ENCODE data around the gene RAB35. TPM values are rescaled to one million over a fixed set of nuclear protein-coding genes. Genes with fewer than 3 reads are reported as not detected.

RAB35 gene
- total RNA-seq, 1 experiment from 2014 or later: 68.2 TPM

DNA sequence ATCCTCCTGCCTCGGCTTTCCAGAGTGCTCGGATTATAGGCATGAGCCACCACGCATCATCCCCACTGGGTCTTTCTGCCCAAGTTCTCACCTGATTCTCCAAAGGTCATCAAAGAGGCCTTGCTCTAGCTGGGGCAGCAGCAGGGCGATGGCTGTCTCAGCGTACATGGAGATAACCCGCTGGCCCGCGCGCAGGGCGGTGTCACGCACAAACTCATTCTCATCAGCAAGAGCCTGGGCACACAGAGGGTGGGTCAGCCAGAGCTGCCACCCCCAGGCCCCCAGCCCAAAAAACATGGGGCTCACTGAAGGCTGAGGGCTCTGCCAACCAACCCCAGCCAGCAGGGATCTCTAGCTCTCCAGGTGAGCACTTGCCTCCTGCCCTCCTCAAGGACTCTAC lies 27.7 kb upstream of the RAB35 start:
- H3K36me3 Mint-ChIP-seq (ENCODE audit: insufficient read depth, unreplicated experiment): peaks cover 72% of the 10 kb centered on the region
- BruUV-seq (replicated peaks): no TSS peak
- H3K4me1 Mint-ChIP-seq (ENCODE audit: low read depth, unreplicated experiment): peaks cover 6% of the 10 kb centered on the region
- H3K27ac Mint-ChIP-seq (ENCODE audit: unreplicated experiment): no peak overlapping the region
- CTCF ChIA-PET: no interaction called here
- intact Hi-C loops (cut with micrococcal nuclease; ENCODE audit: unreplicated experiment): no loop called here
- DNase-seq: no peak
- TF ChIP-seq, protein P1, sequence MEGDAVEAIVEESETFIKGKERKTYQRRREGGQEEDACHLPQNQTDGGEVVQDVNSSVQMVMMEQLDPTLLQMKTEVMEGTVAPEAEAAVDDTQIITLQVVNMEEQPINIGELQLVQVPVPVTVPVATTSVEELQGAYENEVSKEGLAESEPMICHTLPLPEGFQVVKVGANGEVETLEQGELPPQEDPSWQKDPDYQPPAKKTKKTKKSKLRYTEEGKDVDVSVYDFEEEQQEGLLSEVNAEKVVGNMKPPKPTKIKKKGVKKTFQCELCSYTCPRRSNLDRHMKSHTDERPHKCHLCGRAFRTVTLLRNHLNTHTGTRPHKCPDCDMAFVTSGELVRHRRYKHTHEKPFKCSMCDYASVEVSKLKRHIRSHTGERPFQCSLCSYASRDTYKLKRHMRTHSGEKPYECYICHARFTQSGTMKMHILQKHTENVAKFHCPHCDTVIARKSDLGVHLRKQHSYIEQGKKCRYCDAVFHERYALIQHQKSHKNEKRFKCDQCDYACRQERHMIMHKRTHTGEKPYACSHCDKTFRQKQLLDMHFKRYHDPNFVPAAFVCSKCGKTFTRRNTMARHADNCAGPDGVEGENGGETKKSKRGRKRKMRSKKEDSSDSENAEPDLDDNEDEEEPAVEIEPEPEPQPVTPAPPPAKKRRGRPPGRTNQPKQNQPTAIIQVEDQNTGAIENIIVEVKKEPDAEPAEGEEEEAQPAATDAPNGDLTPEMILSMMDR (IDR thresholded peaks at IDR 0.05; ENCODE audit: unreplicated experiment): no peak
- no peak overlapping the region for H3K4me3 Mint-ChIP-seq (ENCODE audit: low read depth, unreplicated experiment)
- H3K9me3 Mint-ChIP-seq (ENCODE audit: low read depth, unreplicated experiment): no peaks in the 10 kb centered on the region
- H3K27me3 Mint-ChIP-seq (ENCODE audit: unreplicated experiment): no peaks in the 10 kb centered on the region

DNA sequence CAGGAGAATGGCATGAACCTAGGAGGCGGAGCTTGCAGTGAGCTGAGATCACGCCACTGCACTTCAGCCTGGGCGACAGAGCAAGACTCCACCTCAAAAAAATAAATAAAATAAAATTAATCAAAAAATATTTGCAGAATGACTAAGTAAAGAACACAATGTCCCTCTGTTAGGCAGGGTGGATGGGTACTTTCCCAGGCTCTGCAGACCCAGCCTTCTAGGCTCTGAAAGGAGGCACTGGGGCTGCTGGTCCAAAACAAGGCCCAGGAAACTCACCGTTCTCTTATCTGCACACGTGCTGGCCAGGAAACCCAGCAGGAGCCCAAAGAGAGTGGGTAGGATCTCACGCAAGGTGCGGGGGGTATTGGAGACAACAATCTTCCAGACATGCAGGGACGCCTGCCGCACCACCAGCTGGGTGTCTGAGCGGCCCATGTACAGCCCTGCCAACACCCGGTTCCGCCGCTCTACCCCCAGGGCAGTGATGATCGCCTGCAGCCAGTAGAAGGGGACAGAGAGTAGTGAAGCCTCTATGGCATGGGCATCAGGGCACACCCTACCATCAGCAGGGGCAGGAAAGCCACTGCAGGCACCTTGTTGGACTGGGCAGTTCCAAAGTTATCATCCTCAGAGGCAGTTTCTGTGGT lies 25.8 kb upstream of the RAB35 start:
- peak overlapping the region; percentile 14 for H3K27ac Mint-ChIP-seq (ENCODE audit: unreplicated experiment)
- peaks cover 80% of the 10 kb centered on the region for H3K36me3 Mint-ChIP-seq (ENCODE audit: insufficient read depth, unreplicated experiment)
- peaks cover 6% of the 10 kb centered on the region for H3K4me1 Mint-ChIP-seq (ENCODE audit: low read depth, unreplicated experiment)
- no peaks in the 10 kb centered on the region for H3K27me3 Mint-ChIP-seq (ENCODE audit: unreplicated experiment)
- no peaks in the 10 kb centered on the region for H3K9me3 Mint-ChIP-seq (ENCODE audit: low read depth, unreplicated experiment)
- CTCF ChIA-PET: no interaction called here
- no TSS peak for BruUV-seq (replicated peaks)
- TF ChIP-seq, protein P1 (IDR thresholded peaks at IDR 0.05; ENCODE audit: unreplicated experiment): no peak
- peak; percentile 21 for DNase-seq
- no peak overlapping the region for H3K4me3 Mint-ChIP-seq (ENCODE audit: low read depth, unreplicated experiment)
- intact Hi-C loops (cut with micrococcal nuclease; ENCODE audit: unreplicated experiment): no loop called here

DNA sequence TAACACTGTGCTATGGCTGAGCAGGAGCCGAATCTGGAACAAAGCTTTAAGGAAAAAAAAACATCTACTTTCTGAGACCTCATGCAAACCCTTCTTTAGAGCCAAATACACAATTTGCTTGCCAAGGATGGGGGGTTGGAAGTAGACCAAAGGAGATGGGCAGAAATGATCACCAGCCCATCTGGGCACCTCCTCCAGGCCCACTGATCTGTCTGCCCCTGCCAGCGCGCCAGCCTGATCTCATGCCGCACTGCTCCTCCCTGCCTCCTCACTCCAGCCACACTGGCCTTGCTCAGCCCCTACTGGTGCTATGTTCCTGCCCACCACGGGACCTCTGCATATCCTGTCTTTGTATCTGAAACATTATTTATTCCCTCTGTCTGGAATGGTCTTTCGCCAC lies 24.8 kb upstream of the RAB35 start:
- CTCF ChIA-PET: no interaction called here
- no peak overlapping the region for H3K4me3 Mint-ChIP-seq (ENCODE audit: low read depth, unreplicated experiment)

DNA sequence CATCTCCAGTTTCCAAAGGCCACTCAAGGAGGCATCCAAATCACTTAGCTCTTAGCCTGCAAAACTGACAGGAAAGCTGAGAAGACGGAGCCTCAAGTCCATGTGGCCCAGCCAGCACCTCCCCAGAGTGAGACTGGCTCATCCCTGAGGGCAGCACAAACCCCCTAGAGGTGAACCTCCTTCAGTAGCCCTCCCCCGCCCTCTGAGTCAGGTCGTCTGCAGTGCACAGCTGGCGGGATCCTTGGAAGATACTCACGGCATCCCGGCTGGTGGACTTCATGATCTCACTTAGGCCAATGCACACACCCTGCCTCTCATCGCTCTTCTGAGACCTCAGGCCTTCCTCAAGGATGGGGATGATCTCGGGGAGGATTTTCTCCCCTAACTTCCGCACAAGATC lies 24.1 kb upstream of the RAB35 start:
- CTCF ChIA-PET: no interaction called here
- Mint-ChIP-seq H3K4me1 (ENCODE audit: low read depth, unreplicated experiment) (peaks cover 6% of the 10 kb centered on the region), H3K9me3 (ENCODE audit: low read depth, unreplicated experiment) (no peaks in the 10 kb centered on the region), H3K36me3 (ENCODE audit: insufficient read depth, unreplicated experiment) (peaks cover 85% of the 10 kb centered on the region), H3K27ac (ENCODE audit: unreplicated experiment) (no peak overlapping the region), H3K4me3 (ENCODE audit: low read depth, unreplicated experiment) (no peak overlapping the region), H3K27me3 (ENCODE audit: unreplicated experiment) (no peaks in the 10 kb centered on the region)
- BruUV-seq (replicated peaks): no TSS peak
- DNase-seq: no peak
- intact Hi-C loops (cut with micrococcal nuclease; ENCODE audit: unreplicated experiment): no loop called here
- TF ChIP-seq, protein P1 (IDR thresholded peaks at IDR 0.05; ENCODE audit: unreplicated experiment): no peak

More for the DNA sequence above, 24.8 kb upstream of the RAB35 start:
- Mint-ChIP-seq H3K4me1 (ENCODE audit: low read depth, unreplicated experiment) (peaks cover 6% of the 10 kb centered on the region), H3K27me3 (ENCODE audit: unreplicated experiment) (no peaks in the 10 kb centered on the region), H3K9me3 (ENCODE audit: low read depth, unreplicated experiment) (no peaks in the 10 kb centered on the region), H3K27ac (ENCODE audit: unreplicated experiment) (peak overlapping the region; percentile 33), H3K36me3 (ENCODE audit: insufficient read depth, unreplicated experiment) (peaks cover 84% of the 10 kb centered on the region)
- intact Hi-C loops (cut with micrococcal nuclease; ENCODE audit: unreplicated experiment): no loop called here
- DNase-seq: no peak
- BruUV-seq (replicated peaks): no TSS peak
- TF ChIP-seq, protein P1 (IDR thresholded peaks at IDR 0.05; ENCODE audit: unreplicated experiment): no peak
